IPS DF 19.7 (cell line): ENCODE measurements around the gene VSIR.

Experiments
- DNase-seq: peaks from one replicate; pipeline ENCODE4 v3.0.0-alpha.2; 2013; ENCODE audit warnings: low read depth, low spot score

VSIR gene

DNA sequence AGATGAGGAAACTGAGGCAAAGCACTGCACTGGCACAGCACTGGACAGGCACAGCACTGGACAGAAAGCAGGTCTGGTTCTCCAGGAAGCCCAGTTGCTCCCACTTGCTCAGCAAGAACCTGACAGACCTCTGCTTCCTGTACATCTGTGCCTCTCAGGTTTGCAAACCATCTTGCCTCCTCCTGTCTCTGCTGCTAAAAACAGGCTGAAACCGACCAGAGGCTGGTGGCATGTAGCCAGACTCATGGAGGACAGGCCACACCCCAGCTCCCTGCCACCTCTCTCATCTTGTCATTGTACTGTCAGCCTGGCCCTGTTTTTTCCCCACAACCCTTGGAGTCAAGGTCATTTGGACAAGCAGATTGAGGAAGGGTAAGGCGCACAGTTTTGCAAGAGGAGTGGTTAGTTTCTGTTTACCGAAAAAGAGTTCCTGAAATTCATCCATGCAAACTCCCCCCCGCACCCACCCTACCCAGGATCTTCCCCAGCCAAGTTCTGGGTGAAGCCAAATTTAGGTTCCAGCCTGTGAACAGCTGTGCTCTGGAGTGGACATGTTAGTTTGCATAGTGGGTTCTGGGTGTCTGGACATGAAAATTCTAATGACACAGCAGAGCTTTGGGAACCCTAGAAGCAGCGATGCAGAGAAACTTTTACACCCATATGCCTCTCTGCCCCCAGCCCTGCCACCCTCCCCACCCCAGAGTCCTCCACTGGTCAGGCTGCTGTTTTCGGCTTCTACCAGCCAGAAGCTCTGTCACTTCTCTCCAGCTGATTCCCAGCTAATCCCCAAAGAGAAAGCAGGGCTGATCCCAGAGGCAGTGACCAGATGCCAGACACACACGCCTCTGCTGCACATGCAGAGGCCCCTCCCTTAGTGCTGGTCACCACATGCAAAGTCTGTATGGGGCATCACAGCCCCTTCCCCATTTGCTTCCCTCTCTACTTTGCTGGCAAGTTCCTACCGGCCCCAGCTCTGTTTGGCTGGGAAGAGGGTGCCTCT, 45.3 kb downstream of the VSIR start:
- DNase-seq: no peak

DNA sequence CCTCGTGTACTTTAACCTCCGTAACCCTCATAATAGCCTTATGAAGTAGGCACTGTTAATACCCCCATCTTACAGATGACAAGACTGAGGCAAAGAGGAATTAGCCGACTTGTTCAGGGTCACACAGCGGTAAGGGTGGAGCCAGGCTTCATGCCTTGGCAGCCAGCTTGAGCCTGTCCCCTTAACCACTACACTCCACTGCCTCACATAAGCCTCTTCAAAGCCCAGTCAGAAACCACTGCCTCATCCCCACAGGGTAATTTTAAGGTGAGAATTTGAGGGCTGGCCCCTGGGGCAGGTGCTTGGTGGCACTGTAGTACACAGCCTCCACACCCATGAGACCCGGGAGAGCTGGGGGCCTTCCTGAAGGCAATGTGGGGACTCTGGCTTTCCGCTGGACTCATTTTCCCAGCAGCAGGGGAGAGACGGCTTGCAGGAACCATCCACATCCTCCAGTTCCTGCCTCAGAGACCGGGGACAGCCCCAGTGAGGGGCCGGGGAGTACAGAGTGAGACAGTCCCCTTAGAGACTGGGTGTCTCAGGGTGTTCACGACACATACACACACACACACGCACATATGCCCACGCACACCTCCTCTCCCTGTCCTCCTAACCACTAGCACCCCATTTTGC, 46.1 kb downstream of the VSIR start:
- no peak for DNase-seq

DNA sequence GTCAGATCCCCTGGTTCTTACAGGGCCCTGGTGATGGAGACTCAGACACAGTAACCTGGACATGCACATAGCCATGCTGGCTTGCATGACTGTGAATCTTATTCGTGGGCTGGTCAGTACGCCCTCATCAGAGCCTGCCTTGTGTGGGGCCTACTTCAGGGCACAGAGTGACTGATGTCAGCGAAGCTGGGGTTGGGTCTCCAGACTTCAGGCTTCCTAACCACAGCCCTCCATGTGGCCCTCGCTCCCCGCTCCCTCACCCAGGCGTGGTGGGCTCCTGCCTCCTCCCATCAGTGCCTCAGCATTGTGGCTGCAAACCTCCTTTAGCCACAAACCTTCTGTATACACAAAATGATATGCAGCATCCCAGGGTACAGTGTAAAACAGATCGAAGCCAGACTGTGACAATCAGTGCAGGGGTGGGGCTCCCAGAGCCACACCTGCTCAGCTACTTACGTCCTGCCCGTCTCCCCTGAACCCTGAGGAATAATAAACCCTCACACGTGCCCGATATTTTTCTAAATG, 46.7 kb downstream of the VSIR start:
- DNase-seq: no peak

DNA sequence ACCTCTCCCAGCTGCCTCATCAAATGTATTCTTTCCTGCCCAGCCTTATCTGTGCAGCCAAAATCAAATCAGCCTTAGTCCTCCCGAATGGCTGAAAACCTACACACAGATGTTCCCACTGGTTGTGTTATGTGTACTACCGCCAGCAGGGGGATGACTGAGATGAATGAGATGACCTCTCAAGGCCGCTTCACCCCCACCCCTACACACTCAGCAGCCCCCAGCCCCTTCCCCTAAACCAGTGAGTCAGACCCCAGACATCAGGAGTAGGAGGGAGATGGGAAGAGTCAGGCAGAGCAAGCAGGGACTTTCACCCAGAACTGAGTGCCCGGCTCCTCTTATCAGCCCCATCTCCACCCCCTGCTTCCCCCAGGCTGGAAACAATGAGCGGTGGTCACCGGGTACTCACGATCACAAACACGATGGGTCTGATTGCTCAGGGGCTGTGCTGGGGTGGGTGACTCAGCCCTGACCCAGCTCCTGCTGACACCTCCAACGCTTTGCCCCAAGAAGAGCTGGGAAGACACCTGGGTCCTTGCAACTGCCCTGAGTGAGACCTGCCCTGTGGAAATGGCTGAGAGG, 47.2 kb downstream of the VSIR start:
- no peak for DNase-seq

GRCh38 chr10:71725249-71725648, 48.1 kb downstream of the VSIR start:
- DNase-seq: no peak

GRCh38 chr10:71724539-71724938, 48.8 kb downstream of the VSIR start:
- DNase-seq: no peak

- DNase-seq: no peak
These were observed 50.0 kb downstream of the VSIR start for GRCh38 chr10:71723311-71723710.

- DNase-seq: no peak
These were observed 50.5 kb downstream of the VSIR start for GRCh38 chr10:71722849-71723248.

GRCh38 chr10:71721313-71721712, 52.0 kb downstream of the VSIR start:
- DNase-seq: no peak

GRCh38 chr10:71720288-71720687, 53.0 kb downstream of the VSIR start:
- no peak for DNase-seq

DNA sequence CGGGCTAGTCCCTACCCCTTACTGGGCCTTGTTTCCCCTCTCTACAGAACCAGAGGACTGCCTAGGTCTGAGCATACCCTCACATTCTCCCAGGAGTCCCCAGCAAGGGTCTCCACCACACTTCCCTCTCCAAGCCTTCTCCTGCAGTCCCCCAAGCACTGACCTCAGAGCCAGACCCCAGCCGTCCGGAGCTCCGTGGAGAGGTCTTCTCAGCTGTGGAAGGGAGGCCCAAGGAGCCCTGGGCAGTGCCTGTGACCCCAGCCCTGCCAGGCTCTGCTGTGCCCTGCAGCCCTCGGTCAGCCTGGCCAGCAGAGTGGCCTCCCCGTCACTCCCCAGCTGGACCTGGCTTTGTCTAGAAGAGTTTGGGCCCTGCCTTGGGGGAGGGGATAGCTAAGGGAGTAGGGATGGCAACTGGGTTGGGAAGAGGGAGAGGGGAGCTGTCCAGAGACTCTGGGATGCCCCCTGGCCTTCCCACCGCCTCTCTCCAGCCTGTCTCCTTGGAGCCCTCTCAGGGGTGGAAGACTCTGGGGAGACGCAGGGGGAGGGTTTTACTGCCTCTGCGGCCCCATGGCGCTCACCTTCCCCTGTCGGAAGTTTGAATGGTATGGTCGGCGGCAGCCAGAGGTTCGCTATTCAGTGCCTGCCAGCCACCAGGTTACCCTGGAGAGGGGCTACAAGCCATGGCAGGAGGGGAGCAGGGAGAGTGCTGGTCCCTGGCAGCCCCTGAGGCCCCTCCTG, 53.7 kb downstream of the VSIR start, which contains the start of gene C10orf105:
Gene C10orf105, minus strand, starts transcription at position 315 of the 738 bp plus-strand sequence. CDS start 3,441 bp downstream, outside the sequence.
- no peak for DNase-seq

DNA sequence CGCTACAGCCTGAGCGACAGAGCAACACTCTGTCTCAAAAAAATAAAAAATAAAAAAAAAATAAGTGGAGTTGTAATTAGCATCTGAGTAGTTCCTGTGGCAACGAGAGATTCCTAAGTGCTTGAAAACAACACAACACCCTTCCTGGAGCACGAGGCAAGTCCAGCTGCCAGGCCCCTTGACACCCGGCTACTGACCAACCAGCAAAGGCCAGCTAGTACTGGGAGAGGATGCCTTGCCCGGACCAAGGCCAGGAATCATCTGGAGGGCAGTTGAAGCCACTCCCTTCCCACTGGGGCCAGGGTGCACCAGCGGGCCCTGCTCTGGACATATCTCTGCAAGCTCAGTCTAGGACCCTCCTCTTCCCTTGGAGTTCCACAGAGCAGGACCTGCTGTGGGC, 54.3 kb downstream of the VSIR start:
- DNase-seq: no peak

GRCh38 chr10:71718165-71718698, 55.1 kb downstream of the VSIR start:
- no peak for DNase-seq

DNA sequence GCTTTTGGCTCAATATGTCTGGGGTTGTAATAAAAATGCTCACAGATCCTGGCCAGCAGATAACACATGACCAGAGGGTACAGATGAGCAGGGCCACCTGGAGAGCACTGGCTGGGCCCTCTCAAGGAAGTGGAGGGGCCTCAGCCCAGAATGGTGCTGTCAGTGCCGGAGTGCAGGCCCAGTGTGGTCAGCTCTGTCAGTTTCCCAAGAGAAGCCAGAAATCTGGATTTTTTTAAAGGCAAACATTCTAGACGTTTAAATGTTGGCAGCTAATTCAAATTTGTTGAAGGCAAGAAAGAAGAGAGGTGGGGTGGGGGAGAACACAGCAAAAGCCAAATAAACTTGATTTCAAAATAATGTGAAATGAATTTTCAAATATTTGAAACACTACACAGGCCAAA, 55.8 kb downstream of the VSIR start:
- no peak for DNase-seq

DNA sequence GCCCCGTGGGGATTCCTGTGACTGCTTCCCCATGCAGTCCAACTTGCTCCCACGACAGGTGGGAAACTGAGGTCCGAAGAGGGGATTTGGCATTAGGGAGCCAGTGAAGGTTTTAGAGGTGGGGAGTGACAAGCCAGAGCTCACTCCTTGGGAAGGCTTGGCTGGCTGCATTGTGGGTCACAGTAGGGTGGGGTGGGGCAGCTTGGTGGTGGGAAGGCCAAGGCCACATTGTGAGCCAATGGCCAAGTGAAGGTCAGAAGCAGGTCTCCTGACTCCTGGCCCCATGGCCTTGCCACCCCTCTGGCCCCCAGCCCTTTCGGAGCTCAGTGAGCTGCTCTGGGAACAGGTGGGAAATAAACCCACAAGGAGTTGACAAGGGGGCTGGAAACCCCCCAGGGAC, 56.3 kb downstream of the VSIR start:
- DNase-seq: no peak

DNA sequence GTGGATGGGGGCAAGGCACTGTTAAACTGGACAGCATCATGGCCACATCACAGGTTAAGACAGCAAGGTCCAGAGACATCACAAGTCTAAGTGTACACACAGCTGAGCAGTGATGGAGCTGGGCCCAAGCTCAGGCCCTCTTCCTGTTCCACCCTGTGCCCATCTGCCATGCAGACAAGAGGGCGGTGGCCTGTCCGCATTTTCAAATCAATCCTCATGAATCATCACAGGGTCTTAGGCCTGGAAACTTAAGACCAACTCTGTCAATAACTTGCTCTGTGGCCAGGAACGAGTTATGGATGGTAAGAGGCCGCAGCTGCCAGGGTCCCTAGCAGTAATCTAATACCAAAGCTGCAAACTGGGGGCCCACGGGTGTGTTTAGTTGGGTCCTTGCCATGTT, 56.9 kb downstream of the VSIR start:
- no peak for DNase-seq

GRCh38 chr10:71715860-71716259, 57.5 kb downstream of the VSIR start:
- no peak for DNase-seq

- no peak for DNase-seq
These were observed 58.3 kb downstream of the VSIR start for GRCh38 chr10:71715026-71715425.

- no peak for DNase-seq
These were observed 58.7 kb downstream of the VSIR start for GRCh38 chr10:71714592-71714991.

DNA sequence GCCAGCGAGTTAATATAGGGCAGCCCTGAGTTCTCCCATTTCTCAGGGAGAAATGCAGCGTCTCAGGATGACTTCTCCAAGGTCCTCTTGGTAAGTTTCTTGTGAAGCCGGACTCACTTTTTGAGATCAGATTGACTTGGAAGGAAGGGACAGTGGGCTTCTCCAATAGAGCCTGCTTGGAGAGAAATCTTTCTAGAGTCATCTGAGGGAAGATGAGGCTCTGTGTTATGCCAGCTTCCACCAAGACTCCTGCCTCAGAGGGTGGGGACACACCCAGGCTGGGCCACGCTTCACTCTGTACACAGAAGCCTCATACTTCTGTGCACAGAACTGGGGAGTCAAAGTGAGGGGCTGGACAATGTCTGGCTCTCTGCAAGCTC, 59.3 kb downstream of the VSIR start:
- DNase-seq: no peak
